ENCODE results near the gene SOCS2. TPM values are rescaled to one million over a fixed set of nuclear protein-coding genes. Genes with fewer than 3 reads are reported as not detected.
"Not testable (repeated sequence)": the region's sequence is repeated elsewhere in the genome, so short reads cannot be mapped to it uniquely, and the experiment has no call there.

Gene SOCS2
- total RNA-seq, 1 experiment from 2014 or later = 57.2 TPM

GRCh38 chr12:93624595-93625294, 52.3 kb downstream of the SOCS2 start:
- H3K36me3 Mint-ChIP-seq (ENCODE audit: insufficient read depth in 1 of 3, low read depth in 3 of 3) = no peaks in the 10 kb centered on the region; a peak in 1 of 7 replicates
- no peak overlapping the region for H3K56ac ChIP-seq (ENCODE audit: insufficient read length, low read depth, low read length)
- H3K18ac ChIP-seq (ENCODE audit: insufficient read length, low read depth, low read length) = no peak overlapping the region
- no peaks in the 10 kb centered on the region for H3K27me3 Mint-ChIP-seq (ENCODE audit: low read depth)
- H3K4me1 ChIP-seq (ENCODE audit: insufficient read depth, low read length) = no peaks in the 10 kb centered on the region
- no peaks in the 10 kb centered on the region for H3K27me3 ChIP-seq (ENCODE audit: insufficient read depth, low read length)
- H3K79me1 ChIP-seq (ENCODE audit: insufficient read depth, low read depth, low read length, poor library complexity, severe bottlenecking) = no peaks in the 10 kb centered on the region
- H3K9me3 ChIP-seq (ENCODE audit: control insufficient read depth, low read depth, low read length) = no peaks in the 10 kb centered on the region
- H4K5ac ChIP-seq (ENCODE audit: insufficient read length, low read depth, low read length) = no peak overlapping the region
- no peak overlapping the region for H2BK5ac ChIP-seq (ENCODE audit: insufficient read length, low read length)
- H3K23ac ChIP-seq (ENCODE audit: insufficient read length, low read depth, low read length) = no peak overlapping the region
- TF ChIP-seq CTCF (conservative IDR thresholded peaks at IDR 0.05) = no peak
- H3K4me3 Mint-ChIP-seq = no peak overlapping the region
- peak; percentile 5 for DNase-seq
- no peaks in the 10 kb centered on the region for H3K9me3 Mint-ChIP-seq
- no peaks in the 10 kb centered on the region for H3K23me2 ChIP-seq (ENCODE audit: insufficient read length, low read depth, low read length, poor library complexity, severe bottlenecking)
- no peak overlapping the region for H3K9ac ChIP-seq (ENCODE audit: extremely low read depth, insufficient read length, low read length)
- WGBS (ENCODE audit: extremely low coverage, insufficient read length, low lambda C conversion rate) = no CpG with 5 or more reads among the region's 2 CpGs
- H3K4ac ChIP-seq (ENCODE audit: low read depth, low read length) = no peak overlapping the region
- H3K79me2 ChIP-seq (ENCODE audit: insufficient read depth, low read length) = no peaks in the 10 kb centered on the region
- H2BK120ac ChIP-seq (ENCODE audit: low read depth, low read length, poor library complexity, severe bottlenecking) = no peak overlapping the region
- H4K20me1 ChIP-seq (ENCODE audit: control insufficient read depth, insufficient read depth, insufficient read length) = no peaks in the 10 kb centered on the region
- H3K27ac ChIP-seq (ENCODE audit: insufficient read length, low read depth, low read length) = no peak overlapping the region
- H2BK12ac ChIP-seq (ENCODE audit: insufficient read length, low read depth, low read length) = no peak overlapping the region
- no peak overlapping the region for H3K4me2 ChIP-seq (ENCODE audit: insufficient read depth, insufficient read length, low read length)
- no peak overlapping the region for H3K14ac ChIP-seq (ENCODE audit: insufficient read depth, low read length)
- peaks cover 5 to 10% of the 10 kb centered on the region in 2 experiments; a peak in 3 of 4 replicates for H3K4me1 Mint-ChIP-seq
- no peak overlapping the region for H2AFZ ChIP-seq (ENCODE audit: low read length)
- no peak overlapping the region for H2BK15ac ChIP-seq (ENCODE audit: low read depth, low read length)
- no peak overlapping the region for H2BK20ac ChIP-seq (ENCODE audit: low read depth, low read length, poor library complexity, severe bottlenecking)
- H3T11ph ChIP-seq (ENCODE audit: low read length) = no peak overlapping the region
- no peak overlapping the region for H4K8ac ChIP-seq (replicated peaks; ENCODE audit: insufficient read length, low read depth, low read length)
- H2AK5ac ChIP-seq (ENCODE audit: insufficient read length, low read length) = no peak overlapping the region
- H4K91ac ChIP-seq (ENCODE audit: insufficient read length, low read depth, low read length) = no peak overlapping the region
- peak overlapping the region in 1 of 3 experiments; percentile 5; a peak in 1 of 7 replicates for H3K27ac Mint-ChIP-seq

GRCh38 chr12:93625295-93625645, 52.8 kb downstream of the SOCS2 start:
- not testable (repeated sequence) for H3K56ac ChIP-seq (ENCODE audit: insufficient read length, low read depth, low read length); H3K79me2 ChIP-seq (ENCODE audit: insufficient read depth, low read length); H4K91ac ChIP-seq (ENCODE audit: insufficient read length, low read depth, low read length); H3K23me2 ChIP-seq (ENCODE audit: insufficient read length, low read depth, low read length, poor library complexity, severe bottlenecking); H3T11ph ChIP-seq (ENCODE audit: low read length); H3K4me1 ChIP-seq (ENCODE audit: insufficient read depth, low read length); H3K36me3 Mint-ChIP-seq (ENCODE audit: insufficient read depth in 1 of 3, low read depth in 3 of 3); H3K18ac ChIP-seq (ENCODE audit: insufficient read length, low read depth, low read length); H2BK12ac ChIP-seq (ENCODE audit: insufficient read length, low read depth, low read length); H2AK5ac ChIP-seq (ENCODE audit: insufficient read length, low read length); H3K9me3 Mint-ChIP-seq; H3K9ac ChIP-seq (ENCODE audit: extremely low read depth, insufficient read length, low read length); H3K27ac Mint-ChIP-seq; H4K20me1 ChIP-seq (ENCODE audit: control insufficient read depth, insufficient read depth, insufficient read length); H3K9me3 ChIP-seq (ENCODE audit: control insufficient read depth, low read depth, low read length); H2BK20ac ChIP-seq (ENCODE audit: low read depth, low read length, poor library complexity, severe bottlenecking); H3K14ac ChIP-seq (ENCODE audit: insufficient read depth, low read length); H2BK5ac ChIP-seq (ENCODE audit: insufficient read length, low read length); H3K27me3 ChIP-seq (ENCODE audit: insufficient read depth, low read length); H3K27me3 Mint-ChIP-seq (ENCODE audit: low read depth); H3K4me2 ChIP-seq (ENCODE audit: insufficient read depth, insufficient read length, low read length); H3K23ac ChIP-seq (ENCODE audit: insufficient read length, low read depth, low read length); H3K79me1 ChIP-seq (ENCODE audit: insufficient read depth, low read depth, low read length, poor library complexity, severe bottlenecking); H2AFZ ChIP-seq (ENCODE audit: low read length); H3K4me3 Mint-ChIP-seq; H3K27ac ChIP-seq (ENCODE audit: insufficient read length, low read depth, low read length); H4K5ac ChIP-seq (ENCODE audit: insufficient read length, low read depth, low read length); H2BK15ac ChIP-seq (ENCODE audit: low read depth, low read length); H2BK120ac ChIP-seq (ENCODE audit: low read depth, low read length, poor library complexity, severe bottlenecking); H3K4ac ChIP-seq (ENCODE audit: low read depth, low read length); H4K8ac ChIP-seq (replicated peaks; ENCODE audit: insufficient read length, low read depth, low read length)
- peak; percentile 15 for DNase-seq
- H3K4me1 Mint-ChIP-seq = peaks cover 5 to 10% of the 10 kb centered on the region in 2 experiments; a peak in 2 of 4 replicates
- WGBS (ENCODE audit: extremely low coverage, insufficient read length, low lambda C conversion rate) = no CpG with 5 or more reads among the region's 8 CpGs

Measured in H9 (cell line).